ENCODE data around the gene LRRC9. TPM values are rescaled to one million over a fixed set of nuclear protein-coding genes. Genes with fewer than 3 reads are reported as not detected.
"Not testable (repeated sequence)": the region's sequence is repeated elsewhere in the genome, so short reads cannot be mapped to it uniquely, and the experiment has no call there.

The LRRC9 gene
- total RNA-seq, 1 experiment from 2014 or later: 0.77 TPM

- H3K4me1 Mint-ChIP-seq: peaks cover 30 to 35% of the 10 kb centered on the region in 2 experiments
- H3K4me3 Mint-ChIP-seq: no peak overlapping the region
- Histone ChIP-seq H4K5ac (ENCODE audit: insufficient read length, low read depth, low read length) (no peak overlapping the region), H2AFZ (ENCODE audit: low read length) (no peak overlapping the region), H3K4me1 (ENCODE audit: insufficient read depth, low read length) (peaks cover 4% of the 10 kb centered on the region; the same call in 1 of the 2 replicates), H3K79me2 (ENCODE audit: insufficient read depth, low read length) (peaks cover 13% of the 10 kb centered on the region; the same call in 1 of the 2 replicates), H3K23me2 (ENCODE audit: insufficient read length, low read depth, low read length, poor library complexity, severe bottlenecking) (peaks cover under 1% of the 10 kb centered on the region), H4K8ac (replicated peaks; ENCODE audit: insufficient read length, low read depth, low read length) (no peak overlapping the region), H3K27me3 (ENCODE audit: insufficient read depth, low read length) (no peaks in the 10 kb centered on the region), H3K14ac (ENCODE audit: insufficient read depth, low read length) (no peak overlapping the region), H2BK5ac (ENCODE audit: insufficient read length, low read length) (no peak overlapping the region), H3K27ac (ENCODE audit: insufficient read length, low read depth, low read length) (no peak overlapping the region), H3K18ac (ENCODE audit: insufficient read length, low read depth, low read length) (no peak overlapping the region), H3K4ac (ENCODE audit: low read depth, low read length) (no peak overlapping the region), H2BK12ac (ENCODE audit: insufficient read length, low read depth, low read length) (no peak overlapping the region), H4K20me1 (ENCODE audit: control insufficient read depth, insufficient read depth, insufficient read length) (no peaks in the 10 kb centered on the region), H3K79me1 (ENCODE audit: insufficient read depth, low read depth, low read length, poor library complexity, severe bottlenecking) (peaks cover 10% of the 10 kb centered on the region), H2BK20ac (ENCODE audit: low read depth, low read length, poor library complexity, severe bottlenecking) (no peak overlapping the region), H3K4me2 (ENCODE audit: insufficient read depth, insufficient read length, low read length) (no peak overlapping the region), H2BK120ac (ENCODE audit: low read depth, low read length, poor library complexity, severe bottlenecking) (no peak overlapping the region), H2BK15ac (ENCODE audit: low read depth, low read length) (no peak overlapping the region), H3T11ph (ENCODE audit: low read length) (no peak overlapping the region), H3K23ac (ENCODE audit: insufficient read length, low read depth, low read length) (no peak overlapping the region), H3K9me3 (ENCODE audit: control insufficient read depth, low read depth, low read length) (no peaks in the 10 kb centered on the region), H3K9ac (ENCODE audit: extremely low read depth, insufficient read length, low read length) (no peak overlapping the region), H2AK5ac (ENCODE audit: insufficient read length, low read length) (no peak overlapping the region), H4K91ac (ENCODE audit: insufficient read length, low read depth, low read length) (no peak overlapping the region), H3K56ac (ENCODE audit: insufficient read length, low read depth, low read length) (no peak overlapping the region)
- H3K27me3 Mint-ChIP-seq (ENCODE audit: low read depth): no peaks in the 10 kb centered on the region
- H3K36me3 Mint-ChIP-seq (ENCODE audit: insufficient read depth in 1 of 3, low read depth in 3 of 3): peaks cover 16 to 24% (median 17%) of the 10 kb centered on the region in 3 experiments
- H3K27ac Mint-ChIP-seq: peak overlapping the region in 2 of 3 experiments; percentile 21 to 36; a peak in 4 of 7 replicates
- TF ChIP-seq CTCF (conservative IDR thresholded peaks at IDR 0.05): no peak
- WGBS (ENCODE audit: extremely low coverage, insufficient read length, low lambda C conversion rate): no CpG with 5 or more reads among the region's 6 CpGs
- H3K9me3 Mint-ChIP-seq: peaks cover 0 to 2% of the 10 kb centered on the region in 2 experiments; a peak in 1 of 5 replicates
- DNase-seq: no peak
Observed at GRCh38 chr14:60097974-60098373, 178.0 kb downstream of the LRRC9 start.

- H2BK12ac ChIP-seq (ENCODE audit: insufficient read length, low read depth, low read length); H3K27me3 Mint-ChIP-seq (ENCODE audit: low read depth); H2BK20ac ChIP-seq (ENCODE audit: low read depth, low read length, poor library complexity, severe bottlenecking); H3K9ac ChIP-seq (ENCODE audit: extremely low read depth, insufficient read length, low read length); H3K23ac ChIP-seq (ENCODE audit: insufficient read length, low read depth, low read length); H3K18ac ChIP-seq (ENCODE audit: insufficient read length, low read depth, low read length); H3K23me2 ChIP-seq (ENCODE audit: insufficient read length, low read depth, low read length, poor library complexity, severe bottlenecking); H4K20me1 ChIP-seq (ENCODE audit: control insufficient read depth, insufficient read depth, insufficient read length); H3K27ac ChIP-seq (ENCODE audit: insufficient read length, low read depth, low read length); H3K4me3 Mint-ChIP-seq; H3K56ac ChIP-seq (ENCODE audit: insufficient read length, low read depth, low read length); H3K79me2 ChIP-seq (ENCODE audit: insufficient read depth, low read length); H3K27ac Mint-ChIP-seq; H2BK120ac ChIP-seq (ENCODE audit: low read depth, low read length, poor library complexity, severe bottlenecking); H3K4me1 ChIP-seq (ENCODE audit: insufficient read depth, low read length); H3K9me3 ChIP-seq (ENCODE audit: control insufficient read depth, low read depth, low read length); H2BK15ac ChIP-seq (ENCODE audit: low read depth, low read length); H2AK5ac ChIP-seq (ENCODE audit: insufficient read length, low read length); H3K14ac ChIP-seq (ENCODE audit: insufficient read depth, low read length); H4K5ac ChIP-seq (ENCODE audit: insufficient read length, low read depth, low read length); H4K8ac ChIP-seq (replicated peaks; ENCODE audit: insufficient read length, low read depth, low read length); H3T11ph ChIP-seq (ENCODE audit: low read length); H3K4ac ChIP-seq (ENCODE audit: low read depth, low read length); H3K79me1 ChIP-seq (ENCODE audit: insufficient read depth, low read depth, low read length, poor library complexity, severe bottlenecking); DNase-seq; H3K27me3 ChIP-seq (ENCODE audit: insufficient read depth, low read length); H2BK5ac ChIP-seq (ENCODE audit: insufficient read length, low read length); H3K4me2 ChIP-seq (ENCODE audit: insufficient read depth, insufficient read length, low read length); H2AFZ ChIP-seq (ENCODE audit: low read length); H3K9me3 Mint-ChIP-seq; H4K91ac ChIP-seq (ENCODE audit: insufficient read length, low read depth, low read length): not testable (repeated sequence)
- WGBS (ENCODE audit: extremely low coverage, insufficient read length, low lambda C conversion rate): no CpG with 5 or more reads among the region's 7 CpGs
- H3K36me3 Mint-ChIP-seq (ENCODE audit: insufficient read depth in 1 of 3, low read depth in 3 of 3): peaks cover 16 to 24% (median 20%) of the 10 kb centered on the region in 3 experiments
- peaks cover 20 to 21% of the 10 kb centered on the region in 2 experiments for H3K4me1 Mint-ChIP-seq
Observed at GRCh38 chr14:60099855-60100254, 179.9 kb downstream of the LRRC9 start.
